AG04450 (cell line): ENCODE data around the gene CEP43. TPM values are rescaled to one million over a fixed set of nuclear protein-coding genes. Genes with fewer than 3 reads are reported as not detected.

Experiments used
- CTCF ChIA-PET: fragments of 300-600, 350-600 bp; formaldehyde crosslinking; extraction: SDS; loops from one replicate; lab custom pipeline; 2022; ENCODE audit warnings: antibody characterized with exemption, inconsistent platforms; lab: Charles Lee
- POLR2A ChIA-PET: fragments of 350-600 bp; formaldehyde crosslinking; extraction: SDS; loops from one replicate; lab custom pipeline; 2021; ENCODE audit warnings: antibody characterized with exemption, inconsistent platforms; lab: Yijun Ruan, JAX
- DNase-seq: peaks from one replicate; pipeline ENCODE4 v3.0.0-alpha.2; 2011; ENCODE audit warnings: low read depth, low spot score
- H3K27ac ChIP-seq: one replicate; pipeline ENCODE4 v1.5.1; 2012; ENCODE audit warnings: low read depth, low read length, control low read depth
- H3K27me3 ChIP-seq: one replicate; pipeline ENCODE4 v1.6.0; 2012; ENCODE audit warnings: low read length; ENCODE audit not compliant: control insufficient read depth, insufficient read depth
- H3K4me3 ChIP-seq: 2 replicates; pipeline ENCODE4 v1.5.1; 2011; ENCODE audit warnings: mild to moderate bottlenecking, low read depth, low read length, control low read depth
- H3K9me3 ChIP-seq: 2 replicates; pipeline ENCODE4 v1.5.1; 2012; ENCODE audit warnings: low read length; ENCODE audit not compliant: control insufficient read depth, insufficient read depth
- polyA plus RNA-seq: library from polyadenylated mRNA; depleted of rRNA; stranded (reverse); fragments of >200 nt; gene quantifications from 2 replicates; pipeline ENCODE4 v1.2.3, GENCODE V29; 2011
- TF ChIP-seq, protein P1 (sequence below): IDR thresholded peaks from 2 replicates; pipeline ENCODE4 v1.5.1; 2011; ENCODE audit warnings: low read depth, low read length, control low read depth, inconsistent platforms

The CEP43 gene
- polyA plus RNA-seq, 1 experiment, result 21.4 TPM

- TF ChIP-seq, protein P1, sequence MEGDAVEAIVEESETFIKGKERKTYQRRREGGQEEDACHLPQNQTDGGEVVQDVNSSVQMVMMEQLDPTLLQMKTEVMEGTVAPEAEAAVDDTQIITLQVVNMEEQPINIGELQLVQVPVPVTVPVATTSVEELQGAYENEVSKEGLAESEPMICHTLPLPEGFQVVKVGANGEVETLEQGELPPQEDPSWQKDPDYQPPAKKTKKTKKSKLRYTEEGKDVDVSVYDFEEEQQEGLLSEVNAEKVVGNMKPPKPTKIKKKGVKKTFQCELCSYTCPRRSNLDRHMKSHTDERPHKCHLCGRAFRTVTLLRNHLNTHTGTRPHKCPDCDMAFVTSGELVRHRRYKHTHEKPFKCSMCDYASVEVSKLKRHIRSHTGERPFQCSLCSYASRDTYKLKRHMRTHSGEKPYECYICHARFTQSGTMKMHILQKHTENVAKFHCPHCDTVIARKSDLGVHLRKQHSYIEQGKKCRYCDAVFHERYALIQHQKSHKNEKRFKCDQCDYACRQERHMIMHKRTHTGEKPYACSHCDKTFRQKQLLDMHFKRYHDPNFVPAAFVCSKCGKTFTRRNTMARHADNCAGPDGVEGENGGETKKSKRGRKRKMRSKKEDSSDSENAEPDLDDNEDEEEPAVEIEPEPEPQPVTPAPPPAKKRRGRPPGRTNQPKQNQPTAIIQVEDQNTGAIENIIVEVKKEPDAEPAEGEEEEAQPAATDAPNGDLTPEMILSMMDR, result no peak
- Histone ChIP-seq H3K9me3 (no peaks in the 10 kb centered on the region), H3K4me3 (no peak overlapping the region), H3K27ac (no peak overlapping the region), H3K27me3 (no peaks in the 10 kb centered on the region)
- DNase-seq, result no peak
- POLR2A ChIA-PET, result interaction anchor here (1.8 kb wide), 1 partner anchor 41 kb away, joined by 8 read pairs; the partner anchor contains the start of gene CEP43
- CTCF ChIA-PET, result interaction anchor here (0.6 kb wide), 2 partner anchors 77 to 218 kb away, joined by 3 read pairs; no protein-coding TSS in a partner anchor
These were observed 41.5 kb upstream of the CEP43 start for GRCh38 chr6:166957805-166958076.

GRCh38 chr6:166958926-166959861 is 40.0 kb upstream of the CEP43 start:
- DNase-seq, result no peak

GRCh38 chr6:166959911-166960608 is 39.1 kb upstream of the CEP43 start:
- no peaks in the 10 kb centered on the region for H3K27me3 ChIP-seq
- H3K4me3 ChIP-seq, result no peak overlapping the region
- H3K27ac ChIP-seq, result no peak overlapping the region
- POLR2A ChIA-PET, result no interaction called here
- CTCF ChIA-PET, result interaction anchor here (0.6 to 2.5 kb wide), 3 partner anchors 9 to 185 kb away, joined by 3 to 17 read pairs (median 3); no protein-coding TSS in a partner anchor
- H3K9me3 ChIP-seq, result peaks cover 7% of the 10 kb centered on the region
- DNase-seq, result no peak
- TF ChIP-seq, protein P1, result no peak

More at GRCh38 chr6:166958926-166959861, 40.0 kb upstream of the CEP43 start:
- CTCF ChIA-PET, result interaction anchor here (1.0 to 2.5 kb wide), 2 partner anchors 8 to 30 kb away, joined by 3 to 17 read pairs; no protein-coding TSS in a partner anchor
- TF ChIP-seq, protein P1, result no peak
- Histone ChIP-seq H3K9me3 (no peaks in the 10 kb centered on the region), H3K27me3 (no peaks in the 10 kb centered on the region), H3K27ac (no peak overlapping the region), H3K4me3 (no peak overlapping the region)
- POLR2A ChIA-PET, result no interaction called here

- ChIA-PET POLR2A (no interaction called here), CTCF (interaction anchor here (0.6 to 2.5 kb wide), 2 partner anchors 29 to 185 kb away, joined by 3 to 17 read pairs; no protein-coding TSS in a partner anchor)
These were observed 38.6 kb upstream of the CEP43 start for GRCh38 chr6:166960609-166960978.

More at GRCh38 chr6:166960609-166960978, 38.6 kb upstream of the CEP43 start:
- no peak for DNase-seq
- no peak overlapping the region for H3K27ac ChIP-seq
- H3K27me3 ChIP-seq, result no peaks in the 10 kb centered on the region
- H3K4me3 ChIP-seq, result no peak overlapping the region
- TF ChIP-seq, protein P1, result no peak
- H3K9me3 ChIP-seq, result peaks cover 10% of the 10 kb centered on the region
